ENCODE results near the gene SMAD6.
"Not testable (repeated sequence)": the region's sequence is repeated elsewhere in the genome, so short reads cannot be mapped to it uniquely, and the experiment has no call there.

Gene SMAD6

GRCh38 chr15:66755298-66756068 lies 53.4 kb downstream of the SMAD6 start:
- Histone ChIP-seq H3K4me1 (ENCODE audit: control insufficient read depth, insufficient read depth, low read length) (peaks cover 68% of the 10 kb centered on the region), H3K4me3 (ENCODE audit: low read length) (no peak overlapping the region), H3K9ac (ENCODE audit: low read length) (peak overlapping the region; percentile 53), H3K27me3 (replicated peaks; ENCODE audit: control insufficient read depth, insufficient read depth, low read length) (no peaks in the 10 kb centered on the region), H3K9me3 (ENCODE audit: control insufficient read depth, low read length) (peaks cover 4% of the 10 kb centered on the region), H3K36me3 (ENCODE audit: control insufficient read depth, insufficient read depth, low read length, severe bottlenecking) (peaks cover 49% of the 10 kb centered on the region)
- DNase-seq (ENCODE audit: low read depth), result no peak

GRCh38 chr15:66756295-66756694 lies 54.3 kb downstream of the SMAD6 start:
- Histone ChIP-seq H3K27me3 (replicated peaks; ENCODE audit: control insufficient read depth, insufficient read depth, low read length) (no peaks in the 10 kb centered on the region), H3K36me3 (ENCODE audit: control insufficient read depth, insufficient read depth, low read length, severe bottlenecking) (peaks cover 49% of the 10 kb centered on the region), H3K4me1 (ENCODE audit: control insufficient read depth, insufficient read depth, low read length) (peaks cover 68% of the 10 kb centered on the region), H3K4me3 (ENCODE audit: low read length) (no peak overlapping the region), H3K9me3 (ENCODE audit: control insufficient read depth, low read length) (peaks cover 4% of the 10 kb centered on the region), H3K9ac (ENCODE audit: low read length) (peak overlapping the region; percentile 53)
- DNase-seq (ENCODE audit: low read depth), result peak; percentile 33

- no peak for DNase-seq (ENCODE audit: low read depth)
- H3K9ac ChIP-seq (ENCODE audit: low read length), result peak overlapping the region; percentile 53
- H3K36me3 ChIP-seq (ENCODE audit: control insufficient read depth, insufficient read depth, low read length, severe bottlenecking), result peaks cover 49% of the 10 kb centered on the region
- H3K27me3 ChIP-seq (replicated peaks; ENCODE audit: control insufficient read depth, insufficient read depth, low read length), result no peaks in the 10 kb centered on the region
- no peak overlapping the region for H3K4me3 ChIP-seq (ENCODE audit: low read length)
- peaks cover 68% of the 10 kb centered on the region for H3K4me1 ChIP-seq (ENCODE audit: control insufficient read depth, insufficient read depth, low read length)
- H3K9me3 ChIP-seq (ENCODE audit: control insufficient read depth, low read length), result peaks cover 4% of the 10 kb centered on the region
Measured at GRCh38 chr15:66757030-66757429, 55.0 kb downstream of the SMAD6 start.

DNA sequence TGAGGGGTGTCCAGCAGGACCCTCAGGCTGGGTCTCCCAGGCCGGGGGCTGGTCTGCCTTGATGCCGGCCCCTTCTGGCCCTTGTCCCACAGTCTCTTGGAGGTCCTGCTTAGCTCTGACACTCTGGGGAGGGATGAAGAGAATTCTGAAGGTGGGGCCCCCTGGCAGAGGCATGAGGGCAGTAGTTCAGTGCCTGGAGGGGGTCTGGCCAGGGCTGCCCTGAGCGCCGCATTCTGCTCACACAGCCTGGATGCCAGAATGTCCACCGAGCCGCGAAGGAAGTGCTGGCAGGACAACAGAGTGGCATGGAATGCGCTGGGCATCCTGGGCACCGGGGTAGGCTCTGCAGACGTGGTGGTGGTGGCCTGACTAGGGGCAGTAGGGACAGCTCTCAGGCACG lies 55.5 kb downstream of the SMAD6 start:
- Histone ChIP-seq H3K9me3 (ENCODE audit: control insufficient read depth, low read length) (peaks cover 4% of the 10 kb centered on the region), H3K36me3 (ENCODE audit: control insufficient read depth, insufficient read depth, low read length, severe bottlenecking) (peaks cover 49% of the 10 kb centered on the region), H3K4me3 (ENCODE audit: low read length) (no peak overlapping the region), H3K9ac (ENCODE audit: low read length) (peak overlapping the region; percentile 53), H3K4me1 (ENCODE audit: control insufficient read depth, insufficient read depth, low read length) (peaks cover 70% of the 10 kb centered on the region), H3K27me3 (replicated peaks; ENCODE audit: control insufficient read depth, insufficient read depth, low read length) (no peaks in the 10 kb centered on the region)
- no peak for DNase-seq (ENCODE audit: low read depth)

- peaks cover 42% of the 10 kb centered on the region for H3K36me3 ChIP-seq (ENCODE audit: control insufficient read depth, insufficient read depth, low read length, severe bottlenecking)
- H3K9me3 ChIP-seq (ENCODE audit: control insufficient read depth, low read length); DNase-seq (ENCODE audit: low read depth); H3K9ac ChIP-seq (ENCODE audit: low read length); H3K4me3 ChIP-seq (ENCODE audit: low read length); H3K27me3 ChIP-seq (replicated peaks; ENCODE audit: control insufficient read depth, insufficient read depth, low read length): not testable (repeated sequence)
- H3K4me1 ChIP-seq (ENCODE audit: control insufficient read depth, insufficient read depth, low read length), result peaks cover 71% of the 10 kb centered on the region
Measured at GRCh38 chr15:66758217-66758616, 56.2 kb downstream of the SMAD6 start.

DNA sequence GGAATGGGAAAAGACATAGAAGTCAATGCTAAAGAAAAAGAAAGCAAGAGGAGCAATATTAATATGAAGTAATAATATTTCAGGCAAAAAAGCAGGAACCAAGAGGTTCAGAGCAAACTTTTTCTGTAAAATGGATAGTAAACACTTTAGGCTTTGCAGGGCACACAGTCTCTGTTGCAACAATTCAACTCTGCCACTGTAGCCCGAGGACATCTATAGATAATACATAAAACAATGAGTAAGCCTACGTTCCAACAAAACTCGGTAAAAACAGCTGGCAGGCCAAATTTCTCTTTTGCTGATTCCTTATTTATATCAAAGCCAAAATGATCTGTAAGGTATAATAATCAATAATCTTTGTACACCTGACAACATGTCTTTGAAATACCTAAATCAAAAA lies 56.8 kb downstream of the SMAD6 start:
- H3K4me1 ChIP-seq (ENCODE audit: control insufficient read depth, insufficient read depth, low read length), result peaks cover 71% of the 10 kb centered on the region
- H3K9ac ChIP-seq (ENCODE audit: low read length), result no peak overlapping the region
- no peaks in the 10 kb centered on the region for H3K27me3 ChIP-seq (replicated peaks; ENCODE audit: control insufficient read depth, insufficient read depth, low read length)
- peaks cover 4% of the 10 kb centered on the region for H3K9me3 ChIP-seq (ENCODE audit: control insufficient read depth, low read length)
- no peak overlapping the region for H3K4me3 ChIP-seq (ENCODE audit: low read length)
- peaks cover 36% of the 10 kb centered on the region for H3K36me3 ChIP-seq (ENCODE audit: control insufficient read depth, insufficient read depth, low read length, severe bottlenecking)
- peak; percentile 77 for DNase-seq (ENCODE audit: low read depth)

DNA sequence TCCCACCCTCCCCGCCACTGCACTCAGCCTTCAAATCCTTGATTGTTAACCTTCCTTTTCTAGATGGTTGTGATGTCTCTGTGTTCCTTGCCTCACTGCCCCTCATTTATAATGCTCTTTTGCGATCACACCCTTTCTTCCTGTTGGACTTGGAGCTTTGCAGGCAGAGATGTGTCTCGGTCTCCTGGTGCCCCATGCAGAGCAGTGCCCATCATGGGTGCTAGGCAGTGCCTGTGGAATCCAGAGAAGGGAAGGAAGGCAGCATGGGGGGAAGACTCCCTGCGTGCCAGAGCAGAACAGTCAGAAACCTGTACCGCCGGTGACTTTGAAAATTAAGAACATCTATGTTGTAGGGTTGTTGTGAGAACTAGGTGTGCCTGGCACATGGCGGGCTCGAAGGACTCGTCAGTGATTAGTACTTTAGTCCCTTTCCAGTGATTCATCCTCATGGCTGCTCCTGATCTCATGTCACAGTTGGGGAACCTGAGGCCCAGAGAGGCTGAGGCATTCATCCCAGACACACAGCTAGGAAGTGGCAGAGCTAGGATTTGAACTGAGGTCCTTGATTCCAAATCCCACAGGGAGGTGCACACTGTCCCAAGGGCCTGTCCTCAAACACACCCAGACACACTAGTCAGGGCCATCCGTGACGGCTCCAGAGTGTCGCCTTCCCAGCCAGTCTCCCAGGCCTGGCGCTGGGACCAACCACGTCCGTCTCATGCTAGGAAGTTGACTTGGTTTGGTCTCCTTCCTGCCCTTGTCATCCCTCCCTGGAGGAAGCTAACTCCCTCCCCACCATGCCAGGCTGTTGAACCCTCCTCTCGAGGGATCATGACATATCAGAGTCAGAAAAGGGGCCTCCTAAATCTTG lies 58.3 kb downstream of the SMAD6 start:
- H3K27me3 ChIP-seq (replicated peaks; ENCODE audit: control insufficient read depth, insufficient read depth, low read length), result no peaks in the 10 kb centered on the region
- peaks cover 79% of the 10 kb centered on the region for H3K4me1 ChIP-seq (ENCODE audit: control insufficient read depth, insufficient read depth, low read length)
- DNase-seq (ENCODE audit: low read depth), result no peak
- peak overlapping the region; percentile 81 for H3K9ac ChIP-seq (ENCODE audit: low read length)
- H3K4me3 ChIP-seq (ENCODE audit: low read length), result no peak overlapping the region
- H3K9me3 ChIP-seq (ENCODE audit: control insufficient read depth, low read length), result peaks cover 2% of the 10 kb centered on the region
- H3K36me3 ChIP-seq (ENCODE audit: control insufficient read depth, insufficient read depth, low read length, severe bottlenecking), result peaks cover 21% of the 10 kb centered on the region

DNA sequence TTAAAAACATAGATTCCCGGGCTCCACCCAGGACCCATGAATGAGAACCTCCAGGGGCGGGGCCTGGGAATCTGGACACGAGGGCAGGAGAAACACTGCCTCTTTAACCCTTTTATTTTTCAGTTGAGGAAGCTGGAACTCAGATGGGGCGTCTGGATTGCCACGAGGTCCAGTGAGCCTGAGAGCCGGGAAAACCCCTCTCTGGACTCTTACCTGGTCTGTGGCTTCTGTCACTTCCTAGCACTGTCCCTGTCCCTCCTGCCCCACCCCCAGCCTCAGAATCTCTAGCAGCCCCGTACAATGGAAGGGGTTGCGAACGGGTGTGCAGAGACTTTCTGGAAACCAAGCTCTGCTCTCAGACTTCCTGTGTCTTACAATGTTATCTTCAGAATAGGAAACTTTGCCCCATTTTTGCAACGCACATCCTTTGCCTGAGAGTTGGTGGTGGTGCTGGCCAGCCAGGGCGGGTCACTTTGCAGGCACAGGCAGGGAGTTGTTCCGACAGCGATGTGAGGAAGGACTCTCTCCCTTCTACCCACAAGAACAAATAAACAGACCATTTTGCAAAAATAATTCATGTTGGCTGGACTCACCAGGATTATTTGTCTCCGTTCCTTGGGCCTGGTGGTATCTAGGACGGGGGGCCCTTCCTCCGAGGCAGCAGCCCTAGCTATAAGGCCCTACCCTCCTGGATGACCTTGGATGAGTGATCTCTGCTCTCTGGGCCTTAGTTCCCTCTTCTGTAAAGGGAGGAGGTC lies 59.1 kb downstream of the SMAD6 start:
- H3K36me3 ChIP-seq (ENCODE audit: control insufficient read depth, insufficient read depth, low read length, severe bottlenecking), result peaks cover 16% of the 10 kb centered on the region
- peaks cover 81% of the 10 kb centered on the region for H3K4me1 ChIP-seq (ENCODE audit: control insufficient read depth, insufficient read depth, low read length)

GRCh38 chr15:66761726-66762595 lies 59.9 kb downstream of the SMAD6 start:
- Histone ChIP-seq H3K36me3 (ENCODE audit: control insufficient read depth, insufficient read depth, low read length, severe bottlenecking) (peaks cover 13% of the 10 kb centered on the region), H3K9ac (ENCODE audit: low read length) (peak overlapping the region; percentile 81), H3K4me3 (ENCODE audit: low read length) (peak overlapping the region; percentile 46), H3K27me3 (replicated peaks; ENCODE audit: control insufficient read depth, insufficient read depth, low read length) (no peaks in the 10 kb centered on the region), H3K9me3 (ENCODE audit: control insufficient read depth, low read length) (no peaks in the 10 kb centered on the region), H3K4me1 (ENCODE audit: control insufficient read depth, insufficient read depth, low read length) (peaks cover 81% of the 10 kb centered on the region)
- peak; percentile 69 for DNase-seq (ENCODE audit: low read depth)

More for the DNA sequence above, 59.1 kb downstream of the SMAD6 start:
- Histone ChIP-seq H3K9me3 (ENCODE audit: control insufficient read depth, low read length) (no peaks in the 10 kb centered on the region), H3K4me3 (ENCODE audit: low read length) (peak overlapping the region; percentile 46), H3K9ac (ENCODE audit: low read length) (peak overlapping the region; percentile 81), H3K27me3 (replicated peaks; ENCODE audit: control insufficient read depth, insufficient read depth, low read length) (no peaks in the 10 kb centered on the region)
- no peak for DNase-seq (ENCODE audit: low read depth)

Data from adipocyte (in vitro differentiated cells).